Gastrocnemius medialis (tissue), 4 donors: ENCODE results near the gene GIPC1.

Source experiments
- POLR2A ChIP-seq, 2 donors: fragments of 450-650 bp; IDR thresholded peaks; one replicate each; pipeline ENCODE4 v1.6.1; 2017; ENCODE audit warnings: antibody characterized with exemption in 2 of 2, mild to moderate bottlenecking in 2 of 2, moderate library complexity in 2 of 2
- TF ChIP-seq, protein P1 (sequence below), 5 experiments: fragments of 450-650 bp in 3 of 5; fragments of 200-600 bp in 2 of 5; sonication (generic) in 2 of 5; IDR thresholded peaks in 4 of 5; conservative IDR thresholded peaks in 1 of 5; 1 replicate in 4 of 5; 2 replicates in 1 of 5; pipeline ENCODE4 v1.5.1; 2016 to 2019; ENCODE audit warnings: antibody characterized with exemption in 5 of 5, mild to moderate bottlenecking in 3 of 5, moderate library complexity in 3 of 5

DNA sequence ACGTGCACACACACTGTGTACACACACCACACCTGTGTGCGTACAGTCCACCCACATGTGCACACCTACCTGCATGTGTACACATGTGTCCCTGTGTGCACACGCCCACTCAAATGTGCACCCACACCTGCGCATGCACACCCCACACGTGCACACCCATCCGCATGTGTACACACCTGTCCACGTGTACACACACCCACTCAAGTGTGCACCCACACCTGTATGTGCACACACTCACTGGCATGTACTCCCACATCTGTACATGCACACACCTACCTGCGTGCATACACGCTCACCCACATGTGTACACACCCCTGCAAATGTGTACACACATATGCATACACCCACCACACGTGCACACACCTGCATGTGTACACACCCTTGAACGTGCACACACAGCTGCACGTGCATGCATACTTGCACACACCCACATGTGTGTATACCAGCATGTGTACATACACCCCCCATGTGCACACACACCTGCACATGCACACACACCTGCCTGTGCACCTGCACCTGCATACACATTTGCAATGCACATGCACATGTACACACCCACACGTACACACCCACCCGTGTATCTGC is 52.2 kb downstream of the GIPC1 start:
- TF ChIP-seq, protein P1, sequence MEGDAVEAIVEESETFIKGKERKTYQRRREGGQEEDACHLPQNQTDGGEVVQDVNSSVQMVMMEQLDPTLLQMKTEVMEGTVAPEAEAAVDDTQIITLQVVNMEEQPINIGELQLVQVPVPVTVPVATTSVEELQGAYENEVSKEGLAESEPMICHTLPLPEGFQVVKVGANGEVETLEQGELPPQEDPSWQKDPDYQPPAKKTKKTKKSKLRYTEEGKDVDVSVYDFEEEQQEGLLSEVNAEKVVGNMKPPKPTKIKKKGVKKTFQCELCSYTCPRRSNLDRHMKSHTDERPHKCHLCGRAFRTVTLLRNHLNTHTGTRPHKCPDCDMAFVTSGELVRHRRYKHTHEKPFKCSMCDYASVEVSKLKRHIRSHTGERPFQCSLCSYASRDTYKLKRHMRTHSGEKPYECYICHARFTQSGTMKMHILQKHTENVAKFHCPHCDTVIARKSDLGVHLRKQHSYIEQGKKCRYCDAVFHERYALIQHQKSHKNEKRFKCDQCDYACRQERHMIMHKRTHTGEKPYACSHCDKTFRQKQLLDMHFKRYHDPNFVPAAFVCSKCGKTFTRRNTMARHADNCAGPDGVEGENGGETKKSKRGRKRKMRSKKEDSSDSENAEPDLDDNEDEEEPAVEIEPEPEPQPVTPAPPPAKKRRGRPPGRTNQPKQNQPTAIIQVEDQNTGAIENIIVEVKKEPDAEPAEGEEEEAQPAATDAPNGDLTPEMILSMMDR (IDR thresholded peaks at IDR 0.05 in 4 of 5, conservative IDR thresholded peaks at IDR 0.05 in 1 of 5), result no peak
- no peak for TF ChIP-seq POLR2A (IDR thresholded peaks at IDR 0.05)
